Measurements from ENCODE around the gene TEKT5.

The TEKT5 gene

DNA sequence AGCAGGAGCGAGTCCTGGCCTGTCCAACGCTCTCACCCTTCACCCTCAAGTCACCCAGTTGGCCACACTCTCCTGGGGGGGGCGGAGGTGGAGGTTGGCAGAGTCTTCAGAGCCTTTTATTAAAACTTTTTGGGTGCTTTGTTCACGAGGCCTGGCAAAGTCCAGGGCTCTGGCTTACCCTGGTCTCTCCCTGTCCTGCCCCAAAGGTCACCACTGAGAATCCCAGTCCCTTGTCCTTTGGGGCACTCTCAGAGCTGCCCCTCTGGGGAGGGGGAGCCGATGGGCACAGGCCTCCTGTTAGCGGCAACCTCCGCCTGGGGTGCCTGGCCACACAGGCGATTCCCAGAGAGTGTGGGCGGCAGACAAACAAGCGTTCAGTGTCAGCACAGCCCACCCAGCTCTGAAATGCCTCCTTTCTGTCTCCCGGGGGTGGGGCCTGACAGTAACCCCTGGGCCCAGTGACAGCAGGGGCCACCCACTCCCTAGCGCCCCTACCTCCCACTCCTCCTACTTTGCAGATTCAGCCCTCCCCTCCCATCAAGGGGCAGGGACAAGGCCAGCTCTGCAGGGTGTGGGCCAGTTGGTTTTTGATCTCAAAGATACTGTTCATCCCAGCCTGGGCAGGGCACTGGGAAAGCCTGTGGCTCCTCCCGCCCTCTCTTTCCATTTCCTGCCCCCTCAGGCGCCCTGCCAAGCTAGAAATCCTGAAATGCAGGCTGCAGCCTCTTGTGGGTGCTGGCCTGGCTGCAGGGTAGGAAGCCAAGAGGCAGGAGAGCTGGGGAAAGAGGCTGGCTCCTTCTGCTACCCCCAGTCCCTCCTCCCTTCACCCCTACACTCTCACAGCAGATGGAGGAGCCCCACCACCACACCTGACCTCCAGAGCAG lies 77.7 kb downstream of the TEKT5 start:
- DNase-seq (ENCODE audit: low read depth) = peak; percentile 69
- peak; percentile 22 for TF ChIP-seq CTCF (conservative IDR thresholded peaks at IDR 0.05; ENCODE audit: low read length)
- H3K4me3 ChIP-seq (ENCODE audit: low read length) = no peak overlapping the region

- no peak for DNase-seq (ENCODE audit: low read depth)
- no peak for TF ChIP-seq CTCF (conservative IDR thresholded peaks at IDR 0.05; ENCODE audit: low read length)
- no peak overlapping the region for H3K4me3 ChIP-seq (ENCODE audit: low read length)
These were observed 78.3 kb downstream of the TEKT5 start for GRCh38 chr16:10616419-10616755.

DNA sequence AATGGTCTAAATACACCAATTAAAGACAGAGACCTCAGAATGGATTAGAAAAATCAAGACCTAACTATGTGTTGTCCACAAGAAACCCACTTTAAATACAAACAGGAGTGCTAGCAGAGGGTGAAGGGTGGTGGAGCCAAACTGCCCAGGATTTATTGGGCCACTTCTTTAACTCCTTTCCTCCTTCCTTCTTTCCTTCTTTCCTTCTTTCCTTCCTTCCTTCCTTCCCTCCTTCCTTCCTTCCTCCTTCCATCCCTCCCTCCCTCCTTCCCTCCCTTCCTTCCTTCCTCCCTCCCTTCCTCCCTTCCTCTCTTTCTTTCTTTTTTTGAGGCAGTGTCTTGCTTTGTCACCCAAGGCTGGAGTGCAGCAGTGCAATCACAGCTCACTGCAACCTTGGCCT lies 80.0 kb downstream of the TEKT5 start:
- no peak for TF ChIP-seq CTCF (conservative IDR thresholded peaks at IDR 0.05; ENCODE audit: low read length)
- H3K4me3 ChIP-seq (ENCODE audit: low read length) = no peak overlapping the region
- no peak for DNase-seq (ENCODE audit: low read depth)

DNA sequence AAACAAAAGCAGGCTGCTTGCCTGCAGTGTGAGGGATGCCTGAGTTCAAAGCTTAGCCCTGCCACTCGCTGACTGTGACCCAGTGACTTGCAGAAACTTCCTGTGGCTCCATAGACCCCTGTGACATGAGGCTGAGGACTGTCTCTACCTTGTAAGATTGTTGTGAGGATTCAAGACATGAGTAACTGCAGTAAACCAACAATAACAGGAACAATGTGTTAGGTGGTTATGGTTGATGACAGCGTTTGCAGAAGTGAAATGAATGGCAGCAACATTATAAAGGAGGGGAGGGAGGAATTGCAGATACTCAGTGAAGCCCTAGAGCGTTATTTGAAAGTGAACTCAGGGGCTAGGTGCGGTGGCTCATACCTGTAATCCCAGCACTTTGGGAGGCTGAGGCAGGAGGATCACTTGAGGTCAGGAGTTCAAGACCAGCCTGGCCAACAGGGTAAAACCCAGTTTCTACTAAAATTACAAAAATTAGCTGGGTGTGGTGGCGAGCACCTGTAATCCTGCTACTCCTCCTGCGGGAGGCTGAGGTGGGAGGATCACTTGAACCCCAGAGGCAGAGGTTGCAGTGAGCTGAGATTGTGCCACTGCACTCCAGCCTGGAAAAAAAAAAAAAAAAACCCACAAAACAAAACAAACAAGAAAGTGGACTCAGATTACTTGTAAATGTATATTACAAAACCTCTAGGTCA lies 80.8 kb downstream of the TEKT5 start:
- TF ChIP-seq CTCF (conservative IDR thresholded peaks at IDR 0.05; ENCODE audit: low read length) = no peak
- H3K4me3 ChIP-seq (ENCODE audit: low read length) = no peak overlapping the region
- DNase-seq (ENCODE audit: low read depth) = no peak

- no peak for DNase-seq (ENCODE audit: low read depth)
- H3K4me3 ChIP-seq (ENCODE audit: low read length) = no peak overlapping the region
- TF ChIP-seq CTCF (conservative IDR thresholded peaks at IDR 0.05; ENCODE audit: low read length) = no peak
These were observed 82.0 kb downstream of the TEKT5 start for GRCh38 chr16:10612649-10613179.

DNA sequence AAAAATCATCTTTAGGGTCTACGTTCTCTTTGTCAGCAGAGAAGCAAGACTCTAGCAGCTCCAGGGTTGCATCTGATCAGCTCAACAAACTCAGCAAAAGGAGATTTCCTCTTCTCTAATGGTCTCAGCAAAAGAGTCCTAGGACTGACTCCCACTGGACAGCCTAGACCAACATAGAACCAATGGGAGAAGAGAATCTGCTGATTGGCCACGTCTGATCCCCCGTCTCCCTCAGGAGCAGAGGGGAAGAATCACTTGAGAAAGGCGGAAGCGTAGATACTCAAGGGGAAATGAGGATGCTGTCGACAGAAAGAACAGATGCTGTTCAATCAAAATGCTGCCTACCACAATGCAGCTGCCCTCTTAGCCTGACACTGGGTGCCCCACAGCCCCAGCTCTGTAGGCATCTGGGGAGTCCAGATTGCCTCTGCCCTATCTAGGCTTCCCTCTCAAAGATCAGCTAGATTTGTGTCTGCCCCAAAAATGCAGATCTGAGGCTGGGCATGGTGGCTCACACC lies 82.8 kb downstream of the TEKT5 start:
- no peak for DNase-seq (ENCODE audit: low read depth)
- no peak overlapping the region for H3K4me3 ChIP-seq (ENCODE audit: low read length)
- TF ChIP-seq CTCF (conservative IDR thresholded peaks at IDR 0.05; ENCODE audit: low read length) = no peak

Data from AG10803 (cell line).